ENCODE data around the gene ELMO2. TPM values are rescaled to one million over a fixed set of nuclear protein-coding genes. Genes with fewer than 3 reads are reported as not detected.

Gene ELMO2
- total and polyA plus RNA-seq, 9 of the 15 experiments (the other 6 are each of a cell fraction or from before 2014, with no cell fraction given), result 7.5 to 21.5 (median 15.9) TPM

- peak; percentile 26 to 32; a peak in 1 of 4 replicates for TF ChIP-seq KDM1A (IDR thresholded peaks at IDR 0.05)
- no peak for TF ChIP-seq CREB1 (IDR thresholded peaks at IDR 0.05)
- no peak for TF ChIP-seq CREB1 (CRISPR knock-in tag; IDR thresholded peaks at IDR 0.05)
- TF ChIP-seq RFX7 (CRISPR knock-in tag; IDR thresholded peaks at IDR 0.05), result no peak
- no peak for TF ChIP-seq THRAP3 (IDR thresholded peaks at IDR 0.05; ENCODE audit: borderline replicate concordance)
- no peak for TF ChIP-seq ZNF551 (CRISPR knock-in tag; IDR thresholded peaks at IDR 0.05)
- TF ChIP-seq THRB (CRISPR knock-in tag; conservative IDR thresholded peaks at IDR 0.05), result no peak
- TF ChIP-seq NEUROD1 (IDR thresholded peaks at IDR 0.05; ENCODE audit: borderline replicate concordance, low read depth, low read length, partially characterized antibody), result no peak
- no peak for TF ChIP-seq PTBP1 (IDR thresholded peaks at IDR 0.05; ENCODE audit: low read depth, low read length)
- no peak for TF ChIP-seq FOS (IDR thresholded peaks at IDR 0.05; ENCODE audit: extremely low read depth, insufficient read length)
- no peak for TF ChIP-seq SMARCA4 (IDR thresholded peaks at IDR 0.05)
- TF ChIP-seq E2F3 (CRISPR knock-in tag; IDR thresholded peaks at IDR 0.05), result no peak
- no peak for TF ChIP-seq SRF (CRISPR knock-in tag; IDR thresholded peaks at IDR 0.05)
- no peak for TF ChIP-seq IRF1 (CRISPR knock-in tag; IDR thresholded peaks at IDR 0.05; ENCODE audit: borderline replicate concordance)
- TF ChIP-seq PRPF4 (IDR thresholded peaks at IDR 0.05; ENCODE audit: insufficient read depth, low read depth, low read length, poor library complexity, severe bottlenecking), result no peak
- TF ChIP-seq RFX1 (IDR thresholded peaks at IDR 0.05), result no peak
- TF ChIP-seq, protein P1, sequence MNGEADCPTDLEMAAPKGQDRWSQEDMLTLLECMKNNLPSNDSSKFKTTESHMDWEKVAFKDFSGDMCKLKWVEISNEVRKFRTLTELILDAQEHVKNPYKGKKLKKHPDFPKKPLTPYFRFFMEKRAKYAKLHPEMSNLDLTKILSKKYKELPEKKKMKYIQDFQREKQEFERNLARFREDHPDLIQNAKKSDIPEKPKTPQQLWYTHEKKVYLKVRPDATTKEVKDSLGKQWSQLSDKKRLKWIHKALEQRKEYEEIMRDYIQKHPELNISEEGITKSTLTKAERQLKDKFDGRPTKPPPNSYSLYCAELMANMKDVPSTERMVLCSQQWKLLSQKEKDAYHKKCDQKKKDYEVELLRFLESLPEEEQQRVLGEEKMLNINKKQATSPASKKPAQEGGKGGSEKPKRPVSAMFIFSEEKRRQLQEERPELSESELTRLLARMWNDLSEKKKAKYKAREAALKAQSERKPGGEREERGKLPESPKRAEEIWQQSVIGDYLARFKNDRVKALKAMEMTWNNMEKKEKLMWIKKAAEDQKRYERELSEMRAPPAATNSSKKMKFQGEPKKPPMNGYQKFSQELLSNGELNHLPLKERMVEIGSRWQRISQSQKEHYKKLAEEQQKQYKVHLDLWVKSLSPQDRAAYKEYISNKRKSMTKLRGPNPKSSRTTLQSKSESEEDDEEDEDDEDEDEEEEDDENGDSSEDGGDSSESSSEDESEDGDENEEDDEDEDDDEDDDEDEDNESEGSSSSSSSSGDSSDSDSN (IDR thresholded peaks at IDR 0.05; ENCODE audit: borderline replicate concordance in 1 of 2, low read depth in 2 of 2, low read length in 2 of 2), result no peak
- TF ChIP-seq TAF1 (IDR thresholded peaks at IDR 0.05; ENCODE audit: control insufficient read depth, extremely low read depth, insufficient read depth, low read length, severe bottlenecking), result no peak
- TF ChIP-seq KLF16 (IDR thresholded peaks at IDR 0.05), result no peak
- TF ChIP-seq STAG1 (CRISPR knock-in tag; IDR thresholded peaks at IDR 0.05; ENCODE audit: borderline replicate concordance), result no peak
- TF ChIP-seq CBX8 (IDR thresholded peaks at IDR 0.05; ENCODE audit: borderline replicate concordance, extremely low read depth, low read depth, low read length, poor library complexity, severe bottlenecking), result no peak
- TF ChIP-seq LEF1 (IDR thresholded peaks at IDR 0.05), result no peak
- TF ChIP-seq SP2 (IDR thresholded peaks at IDR 0.05; ENCODE audit: extremely low read depth, low read depth, low read length, poor library complexity, severe bottlenecking), result no peak
- TF ChIP-seq CHD4 (IDR thresholded peaks at IDR 0.05; ENCODE audit: insufficient read depth, insufficient replicate concordance, low read depth, low read length, poor library complexity, severe bottlenecking), result no peak
- no peak for TF ChIP-seq RB1 (IDR thresholded peaks at IDR 0.05; ENCODE audit: low read depth)
- TF ChIP-seq YBX1 (IDR thresholded peaks at IDR 0.05), result no peak
These were observed 78.9 kb downstream of the ELMO2 start (continued) for GRCh38 chr20:46327557-46327956.
